Right renal pelvis (tissue), 4 donors: ENCODE measurements around the gene PARS2. TPM values are rescaled to one million over a fixed set of nuclear protein-coding genes. Genes with fewer than 3 reads are reported as not detected.
"Not testable (repeated sequence)": the region's sequence is repeated elsewhere in the genome, so short reads cannot be mapped to it uniquely, and the experiment has no call there.

Experiments
- DNase-seq, 4 donors: peaks; one replicate each; pipeline ENCODE4 v3.0.0-alpha.2; 2013; ENCODE audit warnings: low read depth in 4 of 4, low spot score in 3 of 4, missing footprints in 1 of 4
- polyA plus RNA-seq, 4 donors: library from polyadenylated mRNA; unstranded; fragments of 120-200 nt; gene quantifications; one replicate each; pipeline ENCODE4 v1.2.1, GENCODE V29; 2013; ENCODE audit not compliant: insufficient read length in 4 of 4

PARS2 gene
- polyA plus RNA-seq, 4 donors: 11.1 to 11.4 (median 11.2) TPM

- not testable (repeated sequence) for DNase-seq
Observed at GRCh38 chr1:54775828-54776721, 11.8 kb upstream of the PARS2 start.

- DNase-seq: no peak
Observed at GRCh38 chr1:54774820-54775498, 10.6 kb upstream of the PARS2 start.

- no peak for DNase-seq
Observed at GRCh38 chr1:54772951-54773350, 8.6 kb upstream of the PARS2 start.

- DNase-seq: no peak
Observed at GRCh38 chr1:54768093-54768492, 3.8 kb upstream of the PARS2 start.

- DNase-seq: no peak
Observed at GRCh38 chr1:54767526-54767925, 3.2 kb upstream of the PARS2 start.

GRCh38 chr1:54766726-54767125, 2.4 kb upstream of the PARS2 start:
- no peak for DNase-seq

GRCh38 chr1:54764922-54765561, 719 bp upstream of the PARS2 start:
- no peak for DNase-seq

GRCh38 chr1:54763816-54764132, 549 bp downstream of the PARS2 start:
- DNase-seq: no peak

GRCh38 chr1:54758678-54759348, 5.5 kb downstream of the PARS2 start:
- DNase-seq: no peak

- DNase-seq: no peak
Observed at GRCh38 chr1:54757833-54758232, 6.5 kb downstream of the PARS2 start.

- DNase-seq: no peak
Observed at GRCh38 chr1:54754486-54755285, 9.6 kb downstream of the PARS2 start.

- no peak for DNase-seq
Observed at GRCh38 chr1:54754045-54754444, 10.3 kb downstream of the PARS2 start.

GRCh38 chr1:54751426-54751825, 12.9 kb downstream of the PARS2 start:
- no peak for DNase-seq

- DNase-seq: no peak
Observed at GRCh38 chr1:54750596-54750995, 13.7 kb downstream of the PARS2 start.

- DNase-seq: no peak
Observed at GRCh38 chr1:54748094-54748835, 16.1 kb downstream of the PARS2 start.

- DNase-seq: no peak
Observed at GRCh38 chr1:54745864-54746263, 18.5 kb downstream of the PARS2 start.

- DNase-seq: no peak
Observed at GRCh38 chr1:54745274-54745673, 19.0 kb downstream of the PARS2 start.

- no peak for DNase-seq
Observed at GRCh38 chr1:54744696-54745095, 19.6 kb downstream of the PARS2 start.

- DNase-seq: no peak
Observed at GRCh38 chr1:54743416-54744226, 20.7 kb downstream of the PARS2 start.
